IPS-NIHi7 (cell line): ENCODE measurements around the gene FOXD2.
"Not testable (repeated sequence)": the region's sequence is repeated elsewhere in the genome, so short reads cannot be mapped to it uniquely, and the experiment has no call there.

Experiments used
- DNase-seq: peaks from one replicate; pipeline ENCODE4 v3.0.0; 2012; ENCODE audit warnings: mixed read lengths; ENCODE audit errors: extremely low spot score

FOXD2 gene

GRCh38 chr1:47439819-47440598 is 2.2 kb downstream of the FOXD2 start:
- DNase-seq = no peak

GRCh38 chr1:47440599-47441081 is 2.8 kb downstream of the FOXD2 start:
- DNase-seq = no peak

- no peak for DNase-seq
Measured at GRCh38 chr1:47441450-47442106, 3.7 kb downstream of the FOXD2 start.

- DNase-seq = no peak
Measured at GRCh38 chr1:47442202-47442601, 4.4 kb downstream of the FOXD2 start.

GRCh38 chr1:47442842-47443529 is 5.1 kb downstream of the FOXD2 start:
- no peak for DNase-seq

GRCh38 chr1:47443530-47444296 is 5.9 kb downstream of the FOXD2 start:
- DNase-seq = peak; percentile 57

GRCh38 chr1:47444297-47444561 is 6.4 kb downstream of the FOXD2 start:
- DNase-seq = no peak

GRCh38 chr1:47444562-47445465 is 7.0 kb downstream of the FOXD2 start:
- DNase-seq = no peak

GRCh38 chr1:47445823-47446550 is 8.1 kb downstream of the FOXD2 start:
- DNase-seq = no peak

- no peak for DNase-seq
Measured at GRCh38 chr1:47448462-47449222, 10.8 kb downstream of the FOXD2 start.

- peak; percentile 88 for DNase-seq
Measured at GRCh38 chr1:47449822-47450552, 12.1 kb downstream of the FOXD2 start.

GRCh38 chr1:47450606-47451005 is 12.8 kb downstream of the FOXD2 start:
- DNase-seq = no peak

GRCh38 chr1:47452426-47452825 is 14.6 kb downstream of the FOXD2 start:
- no peak for DNase-seq

GRCh38 chr1:47453910-47454309 is 16.1 kb downstream of the FOXD2 start:
- not testable (repeated sequence) for DNase-seq

GRCh38 chr1:47456250-47456649 is 18.4 kb downstream of the FOXD2 start:
- DNase-seq = no peak

- DNase-seq = not testable (repeated sequence)
Measured at GRCh38 chr1:47457547-47457946, 19.7 kb downstream of the FOXD2 start.

- DNase-seq = no peak
Measured at GRCh38 chr1:47459253-47459788, 21.5 kb downstream of the FOXD2 start.

GRCh38 chr1:47460040-47460439 is 22.2 kb downstream of the FOXD2 start:
- no peak for DNase-seq

GRCh38 chr1:47460456-47460855 is 22.6 kb downstream of the FOXD2 start:
- DNase-seq = no peak
